H9 (cell line): Measurements from ENCODE around the gene C2orf68. TPM values are rescaled to one million over a fixed set of nuclear protein-coding genes. Genes with fewer than 3 reads are reported as not detected.

Experiments used
- DNase-seq: peaks from one replicate; pipeline ENCODE4 v3.0.0-alpha.2; 2017
- H2AFZ ChIP-seq: one replicate; pipeline ENCODE4 v1.6.1; 2013; ENCODE audit warnings: mild to moderate bottlenecking, low read length, control low read depth, moderate library complexity
- H2AK5ac ChIP-seq: 2 replicates; pipeline ENCODE4 v1.6.1; 2013; ENCODE audit warnings: low read length, control low read depth, mixed read lengths; ENCODE audit not compliant: insufficient read length
- H2BK120ac ChIP-seq: one replicate; pipeline ENCODE4 v1.6.1; 2013; ENCODE audit warnings: low read depth, mild to moderate bottlenecking, low read length, control low read depth, inconsistent platforms; ENCODE audit not compliant: poor library complexity, severe bottlenecking
- H2BK12ac ChIP-seq: 2 replicates; pipeline ENCODE4 v1.6.1; 2013; ENCODE audit warnings: low read length, control low read depth, mixed read lengths, low read depth; ENCODE audit not compliant: insufficient read length
- H2BK15ac ChIP-seq: 2 replicates; pipeline ENCODE4 v1.6.1; 2013; ENCODE audit warnings: low read depth, low read length, control low read depth
- H2BK20ac ChIP-seq: one replicate; pipeline ENCODE4 v1.6.1; 2013; ENCODE audit warnings: low read depth, mild to moderate bottlenecking, low read length, control low read depth, inconsistent platforms; ENCODE audit not compliant: poor library complexity, severe bottlenecking
- H2BK5ac ChIP-seq: 2 replicates; pipeline ENCODE4 v1.6.1; 2013; ENCODE audit warnings: low read length, control low read depth, mixed read lengths; ENCODE audit not compliant: insufficient read length
- H3K14ac ChIP-seq: 2 replicates; pipeline ENCODE4 v1.6.1; 2013; ENCODE audit warnings: low read length, control low read depth; ENCODE audit not compliant: insufficient read depth
- H3K18ac ChIP-seq: 2 replicates; pipeline ENCODE4 v1.6.1; 2013; ENCODE audit warnings: low read depth, mild to moderate bottlenecking, mixed read lengths, low read length, control low read depth; ENCODE audit not compliant: insufficient read length
- H3K23ac ChIP-seq: 2 replicates; pipeline ENCODE4 v1.6.1; 2013; ENCODE audit warnings: low read length, control low read depth, mixed read lengths, low read depth; ENCODE audit not compliant: insufficient read length
- H3K23me2 ChIP-seq: 2 replicates; pipeline ENCODE4 v1.6.1; 2013; ENCODE audit warnings: low read depth, mild to moderate bottlenecking, mixed read lengths, low read length, control low read depth; ENCODE audit not compliant: insufficient read length, poor library complexity, severe bottlenecking
- H3K27ac ChIP-seq: 2 replicates; pipeline ENCODE4 v1.5.1; 2013; ENCODE audit warnings: low read length, control low read depth, mixed read lengths, low read depth; ENCODE audit not compliant: insufficient read length
- H3K27me3 ChIP-seq: 2 replicates; pipeline ENCODE4 v1.6.1; 2013; ENCODE audit warnings: low read length, control low read depth, inconsistent platforms; ENCODE audit not compliant: insufficient read depth
- H3K4ac ChIP-seq: 2 replicates; pipeline ENCODE4 v1.6.1; 2013; ENCODE audit warnings: low read depth, mild to moderate bottlenecking, control low read depth, inconsistent platforms, low read length, moderate library complexity
- H3K4me1 ChIP-seq: 2 replicates; pipeline ENCODE4 v1.6.1; 2013; ENCODE audit warnings: low read length, control low read depth, inconsistent platforms; ENCODE audit not compliant: insufficient read depth
- H3K4me2 ChIP-seq: 2 replicates; pipeline ENCODE4 v1.6.1; 2013; ENCODE audit warnings: low read length, control low read depth, mixed read lengths; ENCODE audit not compliant: insufficient read length, insufficient read depth
- H3K56ac ChIP-seq: 2 replicates; pipeline ENCODE4 v1.6.1; 2013; ENCODE audit warnings: low read depth, mild to moderate bottlenecking, mixed read lengths, low read length, control low read depth; ENCODE audit not compliant: insufficient read length
- H3K79me1 ChIP-seq: 2 replicates; pipeline ENCODE4 v1.6.1; 2013; ENCODE audit warnings: low read depth, mild to moderate bottlenecking, moderate library complexity, low read length, control low read depth, inconsistent platforms; ENCODE audit not compliant: insufficient read depth, poor library complexity, severe bottlenecking
- H3K79me2 ChIP-seq: 2 replicates; pipeline ENCODE4 v1.6.1; 2013; ENCODE audit warnings: low read length, control low read depth, inconsistent platforms; ENCODE audit not compliant: insufficient read depth
- H3K9ac ChIP-seq: 2 replicates; pipeline ENCODE4 v1.6.1; 2013; ENCODE audit warnings: low read length, control low read depth, mixed read lengths; ENCODE audit not compliant: insufficient read length; ENCODE audit errors: extremely low read depth
- H3K9me3 ChIP-seq: one replicate; pipeline ENCODE4 v1.6.1; 2013; ENCODE audit warnings: low read depth, low read length, inconsistent platforms; ENCODE audit not compliant: control insufficient read depth
- H3T11ph ChIP-seq: one replicate; pipeline ENCODE4 v1.6.1; 2013; ENCODE audit warnings: mild to moderate bottlenecking, low read length, control low read depth, inconsistent platforms
- H4K20me1 ChIP-seq: one replicate; pipeline ENCODE4 v1.6.1; 2013; ENCODE audit not compliant: control insufficient read depth, insufficient read length, insufficient read depth
- H4K5ac ChIP-seq: 2 replicates; pipeline ENCODE4 v1.6.1; 2013; ENCODE audit warnings: low read depth, mild to moderate bottlenecking, mixed read lengths, low read length, control low read depth; ENCODE audit not compliant: insufficient read length
- H4K8ac ChIP-seq: replicated peaks from 2 replicates; pipeline ENCODE4 v1.6.1; 2013; ENCODE audit warnings: low read length, control low read depth, mixed read lengths, low read depth; ENCODE audit not compliant: insufficient read length
- H4K91ac ChIP-seq: 2 replicates; pipeline ENCODE4 v1.6.1; 2013; ENCODE audit warnings: low read depth, mild to moderate bottlenecking, moderate library complexity, mixed read lengths, low read length, control low read depth; ENCODE audit not compliant: insufficient read length
- H3K27ac Mint-ChIP-seq, 3 experiments: 2 replicates in 2 of 3; 3 replicates in 1 of 3; pipeline ENCODE4 v1.8.0; 2020 to 2021; ENCODE audit warnings: mixed read lengths in 3 of 3, mild to moderate bottlenecking in 1 of 3, moderate library complexity in 1 of 3
- H3K27me3 Mint-ChIP-seq: 2 replicates; pipeline ENCODE4 v1.8.0; 2021; ENCODE audit warnings: low read depth, mild to moderate bottlenecking, moderate library complexity, mixed read lengths
- H3K36me3 Mint-ChIP-seq, 3 experiments: 2 replicates in 2 of 3; 3 replicates in 1 of 3; pipeline ENCODE4 v1.8.0; 2020 to 2021; ENCODE audit warnings: low read depth in 3 of 3, mixed read lengths in 3 of 3; ENCODE audit not compliant: insufficient read depth in 1 of 3
- H3K4me1 Mint-ChIP-seq, 2 experiments: 2 replicates each; pipeline ENCODE4 v1.8.0; 2020; ENCODE audit warnings: mixed read lengths in 2 of 2
- H3K4me3 Mint-ChIP-seq, 2 experiments: 2 replicates in 1 of 2; 3 replicates in 1 of 2; pipeline ENCODE4 v1.8.0; 2020 to 2021; ENCODE audit warnings: mild to moderate bottlenecking in 2 of 2, mixed read lengths in 2 of 2, moderate library complexity in 1 of 2
- H3K9me3 Mint-ChIP-seq, 2 experiments: 2 replicates in 1 of 2; 3 replicates in 1 of 2; pipeline ENCODE4 v1.8.0; 2020; ENCODE audit warnings: mild to moderate bottlenecking in 2 of 2, mixed read lengths in 2 of 2, moderate library complexity in 1 of 2
- CTCF ChIP-seq: fragments of 200-600 bp; sonication (generic); conservative IDR thresholded peaks from 3 replicates; pipeline ENCODE4 v1.8.0; 2021; ENCODE audit warnings: antibody characterized with exemption, mild to moderate bottlenecking
- WGBS: extraction: QIAGEN DNeasy Blood & Tissue Kit; methylation state at CpG from one replicate; pipeline ENCODE4 v1.1.7; 2013; ENCODE audit warnings: missing lambda C conversion rate, low lambda C conversion rate, mixed read lengths; ENCODE audit not compliant: insufficient read length; ENCODE audit errors: extremely low coverage; 5-methylcytosine and 5-hydroxymethylcytosine counted together
- total RNA-seq: library from RNA; stranded (reverse); gene quantifications from 2 replicates; pipeline ENCODE4 v1.2.1, GENCODE V29; 2021

The C2orf68 gene
- total RNA-seq, 1 experiment from 2014 or later, result 39.6 TPM

- H4K20me1 ChIP-seq, result no peaks in the 10 kb centered on the region
- H3K4me3 Mint-ChIP-seq, result peak within 1 kb of the TSS; percentile 71 to 84
- H3K14ac ChIP-seq, result no peak within 1 kb of the TSS
- no peak within 1 kb of the TSS for H2BK20ac ChIP-seq
- no peak within 1 kb of the TSS for H3K56ac ChIP-seq
- H2BK5ac ChIP-seq, result no peak within 1 kb of the TSS
- H3T11ph ChIP-seq, result no peak within 1 kb of the TSS
- no peaks in the 10 kb centered on the region for H3K23me2 ChIP-seq
- no peak within 1 kb of the TSS for H2AK5ac ChIP-seq
- peak within 1 kb of the TSS; percentile 15 for H3K9ac ChIP-seq
- H3K79me1 ChIP-seq, result no peaks in the 10 kb centered on the region
- WGBS, result no CpG with 5 or more reads among the region's 19 CpGs
- H2AFZ ChIP-seq, result no peak within 1 kb of the TSS
- H3K9me3 Mint-ChIP-seq, result no peaks in the 10 kb centered on the region; a peak in 2 of 5 replicates
- H4K91ac ChIP-seq, result no peak within 1 kb of the TSS
- H3K4ac ChIP-seq, result no peak within 1 kb of the TSS
- no peak within 1 kb of the TSS for H2BK15ac ChIP-seq
- H2BK120ac ChIP-seq, result no peak within 1 kb of the TSS
- peak; percentile 92 for DNase-seq
- no peak within 1 kb of the TSS for H3K23ac ChIP-seq
- H3K27ac Mint-ChIP-seq, result peak within 1 kb of the TSS; percentile 82 to 90 (median 84); a peak in 6 of 7 replicates
- TF ChIP-seq CTCF, result no peak
- H3K79me2 ChIP-seq, result no peaks in the 10 kb centered on the region
- H3K27me3 Mint-ChIP-seq, result peaks cover 45% of the 10 kb centered on the region
- no peaks in the 10 kb centered on the region for H3K27me3 ChIP-seq
- H3K36me3 Mint-ChIP-seq, result no peaks in the 10 kb centered on the region
- no peak within 1 kb of the TSS for H2BK12ac ChIP-seq
- no peak within 1 kb of the TSS for H4K8ac ChIP-seq
- H3K4me1 Mint-ChIP-seq, result peaks cover 30% of the 10 kb centered on the region in 2 experiments
- H3K4me2 ChIP-seq, result peak within 1 kb of the TSS; percentile 62
- no peak within 1 kb of the TSS for H3K27ac ChIP-seq
- H4K5ac ChIP-seq, result no peak within 1 kb of the TSS
- H3K9me3 ChIP-seq, result no peaks in the 10 kb centered on the region
- peaks cover 3% of the 10 kb centered on the region; the same call in 1 of the 2 replicates for H3K4me1 ChIP-seq
- peak within 1 kb of the TSS; percentile 45 for H3K18ac ChIP-seq
Measured at GRCh38 chr2:85577386-85578242, 34.3 kb downstream of the C2orf68 start, which contains the start of gene VAMP8. VAMP8 (plus strand) TSS chr2:85577586; CDS start chr2:85577647, 61 bp downstream.
